C4-2B (cell line): Measurements from ENCODE around the gene CPLX1.

ENCODE experiments used
- CTCF ChIP-seq: fragments of 450-650 bp; conservative IDR thresholded peaks from 2 replicates; pipeline ENCODE4 v1.5.1; 2017; ENCODE audit warnings: mild to moderate bottlenecking
- ZFX ChIP-seq: fragments of 450-650 bp; IDR thresholded peaks from 2 replicates; pipeline ENCODE4 v1.6.1; 2017

- no peak for TF ChIP-seq CTCF
- no peak for TF ChIP-seq ZFX
These were observed 43.8 kb upstream of the CPLX1 start for GRCh38 chr4:869776-870175.
